SK-N-SH treated with all-trans-retinoic acid at 6 μM for 48 hours (cell line): ENCODE results near the gene PPP2R2C.

Experiments used
- ARNTL ChIP-seq: fragments of 450-650 bp; formaldehyde crosslinking; IDR thresholded peaks from 2 replicates; pipeline ENCODE4 v1.5.0; 2020; ENCODE audit warnings: low read depth, mild to moderate bottlenecking, moderate library complexity, borderline replicate concordance
- BACH2 ChIP-seq: fragments of 250-450 bp; sonication (Bioruptor Pico); IDR thresholded peaks from 2 replicates; pipeline ENCODE4 v1.9.0; 2021; ENCODE audit warnings: mild to moderate bottlenecking, borderline replicate concordance
- CREB5 ChIP-seq: fragments of 250-450 bp; sonication (Bioruptor Pico); IDR thresholded peaks from 2 replicates; pipeline ENCODE4 v1.5.1; 2020; ENCODE audit warnings: low read depth, mild to moderate bottlenecking, moderate library complexity
- ESRRG ChIP-seq: fragments of 250-450 bp; sonication (Bioruptor Pico); IDR thresholded peaks from 2 replicates; pipeline ENCODE4 v1.6.1; 2021; ENCODE audit warnings: mild to moderate bottlenecking
- GLIS3 ChIP-seq: fragments of 250-450 bp; sonication (Bioruptor Pico); IDR thresholded peaks from 2 replicates; pipeline ENCODE4 v1.5.0; 2020; ENCODE audit warnings: mild to moderate bottlenecking, moderate library complexity
- ISL1 ChIP-seq: fragments of 250-450 bp; sonication (Bioruptor Pico); IDR thresholded peaks from 2 replicates; pipeline ENCODE4 v2.1.2; 2022; ENCODE audit warnings: mild to moderate bottlenecking, moderate library complexity
- SNAI2 ChIP-seq: fragments of 250-450 bp; sonication (Bioruptor Pico); IDR thresholded peaks from 2 replicates; pipeline ENCODE4 v1.5.0; 2020; ENCODE audit warnings: mild to moderate bottlenecking, moderate library complexity
- ZNF565 ChIP-seq: fragments of 450-650 bp; formaldehyde crosslinking; conservative IDR thresholded peaks from 2 replicates; pipeline ENCODE4 v1.5.0; 2020; ENCODE audit warnings: low read depth, mild to moderate bottlenecking, moderate library complexity
- TF ChIP-seq, protein P1 (sequence below): fragments of 250-450 bp; sonication (Bioruptor Pico); IDR thresholded peaks from 2 replicates; pipeline ENCODE4 v1.8.0; 2020; ENCODE audit warnings: mild to moderate bottlenecking, moderate library complexity, borderline replicate concordance
- TF ChIP-seq, protein P2 (sequence below): fragments of 250-450 bp; sonication (Bioruptor Pico); IDR thresholded peaks from 2 replicates; pipeline ENCODE4 v1.8.0; 2021; ENCODE audit warnings: low read depth, mild to moderate bottlenecking, moderate library complexity, borderline replicate concordance
- TF ChIP-seq, protein P3 (sequence below): fragments of 250-450 bp; sonication (Bioruptor Pico); IDR thresholded peaks from 2 replicates; pipeline ENCODE4 v1.5.1; 2021; ENCODE audit warnings: mild to moderate bottlenecking, moderate library complexity

DNA sequence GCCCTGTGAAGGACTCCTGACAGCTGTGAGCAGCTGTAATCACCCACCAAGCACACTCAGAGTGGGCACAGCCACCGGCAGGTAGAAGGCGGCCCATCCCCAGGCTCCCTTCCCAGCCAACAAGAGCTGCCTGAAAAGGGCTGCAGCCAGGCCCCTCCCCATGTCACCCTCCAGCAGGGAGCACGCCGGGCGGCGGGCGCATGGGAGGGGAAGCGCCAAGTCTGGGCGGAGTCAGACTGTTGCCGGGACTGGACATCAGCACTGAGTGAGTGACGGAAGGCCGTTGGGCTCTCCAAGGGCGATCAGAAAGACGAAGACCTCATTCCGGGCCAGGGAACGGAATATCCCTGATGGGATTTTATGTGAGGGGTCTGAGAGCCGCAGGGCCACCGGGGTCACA, 82.1 kb downstream of the PPP2R2C start:
- TF ChIP-seq SNAI2 (CRISPR knock-in tag) = no peak
- TF ChIP-seq, protein P1, sequence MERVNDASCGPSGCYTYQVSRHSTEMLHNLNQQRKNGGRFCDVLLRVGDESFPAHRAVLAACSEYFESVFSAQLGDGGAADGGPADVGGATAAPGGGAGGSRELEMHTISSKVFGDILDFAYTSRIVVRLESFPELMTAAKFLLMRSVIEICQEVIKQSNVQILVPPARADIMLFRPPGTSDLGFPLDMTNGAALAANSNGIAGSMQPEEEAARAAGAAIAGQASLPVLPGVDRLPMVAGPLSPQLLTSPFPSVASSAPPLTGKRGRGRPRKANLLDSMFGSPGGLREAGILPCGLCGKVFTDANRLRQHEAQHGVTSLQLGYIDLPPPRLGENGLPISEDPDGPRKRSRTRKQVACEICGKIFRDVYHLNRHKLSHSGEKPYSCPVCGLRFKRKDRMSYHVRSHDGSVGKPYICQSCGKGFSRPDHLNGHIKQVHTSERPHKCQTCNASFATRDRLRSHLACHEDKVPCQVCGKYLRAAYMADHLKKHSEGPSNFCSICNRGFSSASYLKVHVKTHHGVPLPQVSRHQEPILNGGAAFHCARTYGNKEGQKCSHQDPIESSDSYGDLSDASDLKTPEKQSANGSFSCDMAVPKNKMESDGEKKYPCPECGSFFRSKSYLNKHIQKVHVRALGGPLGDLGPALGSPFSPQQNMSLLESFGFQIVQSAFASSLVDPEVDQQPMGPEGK = no peak
- TF ChIP-seq, protein P2, sequence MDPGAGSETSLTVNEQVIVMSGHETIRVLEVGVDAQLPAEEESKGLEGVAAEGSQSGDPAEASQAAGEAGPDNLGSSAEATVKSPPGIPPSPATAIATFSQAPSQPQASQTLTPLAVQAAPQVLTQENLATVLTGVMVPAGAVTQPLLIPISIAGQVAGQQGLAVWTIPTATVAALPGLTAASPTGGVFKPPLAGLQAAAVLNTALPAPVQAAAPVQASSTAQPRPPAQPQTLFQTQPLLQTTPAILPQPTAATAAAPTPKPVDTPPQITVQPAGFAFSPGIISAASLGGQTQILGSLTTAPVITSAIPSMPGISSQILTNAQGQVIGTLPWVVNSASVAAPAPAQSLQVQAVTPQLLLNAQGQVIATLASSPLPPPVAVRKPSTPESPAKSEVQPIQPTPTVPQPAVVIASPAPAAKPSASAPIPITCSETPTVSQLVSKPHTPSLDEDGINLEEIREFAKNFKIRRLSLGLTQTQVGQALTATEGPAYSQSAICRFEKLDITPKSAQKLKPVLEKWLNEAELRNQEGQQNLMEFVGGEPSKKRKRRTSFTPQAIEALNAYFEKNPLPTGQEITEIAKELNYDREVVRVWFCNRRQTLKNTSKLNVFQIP = no peak
- TF ChIP-seq ARNTL = no peak
- TF ChIP-seq ZNF565 (CRISPR knock-in tag) = no peak
- no peak for TF ChIP-seq ISL1 (CRISPR knock-in tag)
- TF ChIP-seq CREB5 = no peak
- TF ChIP-seq GLIS3 (CRISPR knock-in tag) = no peak
- TF ChIP-seq, protein P3, sequence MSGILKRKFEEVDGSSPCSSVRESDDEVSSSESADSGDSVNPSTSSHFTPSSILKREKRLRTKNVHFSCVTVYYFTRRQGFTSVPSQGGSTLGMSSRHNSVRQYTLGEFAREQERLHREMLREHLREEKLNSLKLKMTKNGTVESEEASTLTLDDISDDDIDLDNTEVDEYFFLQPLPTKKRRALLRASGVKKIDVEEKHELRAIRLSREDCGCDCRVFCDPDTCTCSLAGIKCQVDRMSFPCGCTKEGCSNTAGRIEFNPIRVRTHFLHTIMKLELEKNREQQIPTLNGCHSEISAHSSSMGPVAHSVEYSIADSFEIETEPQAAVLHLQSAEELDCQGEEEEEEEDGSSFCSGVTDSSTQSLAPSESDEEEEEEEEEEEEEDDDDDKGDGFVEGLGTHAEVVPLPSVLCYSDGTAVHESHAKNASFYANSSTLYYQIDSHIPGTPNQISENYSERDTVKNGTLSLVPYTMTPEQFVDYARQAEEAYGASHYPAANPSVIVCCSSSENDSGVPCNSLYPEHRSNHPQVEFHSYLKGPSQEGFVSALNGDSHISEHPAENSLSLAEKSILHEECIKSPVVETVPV (CRISPR knock-in tag) = no peak
- TF ChIP-seq BACH2 (CRISPR knock-in tag) = no peak
- no peak for TF ChIP-seq ESRRG (CRISPR knock-in tag)
